PFSK-1 (cell line): ENCODE measurements around the gene ETV5.
A peak's percentile ranks its signal among the peaks of the same experiment; 100 is the strongest.

Experiments used
- FOXP2 ChIP-seq: optimal IDR thresholded peaks from 2 replicates; pipeline ENCODE3; 2011; ENCODE audit warnings: borderline replicate concordance, control low read depth, inconsistent platforms; ENCODE audit not compliant: insufficient read depth; ENCODE audit errors: extremely low read length, extremely low read depth
- POLR2AphosphoS5 ChIP-seq: IDR thresholded peaks from 2 replicates; pipeline ENCODE4 v1.6.1; 2012; ENCODE audit warnings: low read depth, mild to moderate bottlenecking, control low read depth, low read length, moderate library complexity
- REST ChIP-seq, 2 experiments: IDR thresholded peaks; 2 replicates each; pipeline versions ENCODE4 v1.6.1 to v1.8.0; 2011 to 2012; ENCODE audit warnings: low read depth in 2 of 2, low read length in 2 of 2, control low read depth in 1 of 2, inconsistent platforms in 1 of 2, mild to moderate bottlenecking in 1 of 2, moderate library complexity in 1 of 2; ENCODE audit not compliant: insufficient read depth in 1 of 2
- SIN3A ChIP-seq: IDR thresholded peaks from 2 replicates; pipeline ENCODE4 v1.6.1; 2012; ENCODE audit warnings: mild to moderate bottlenecking, low read length, moderate library complexity, borderline replicate concordance; ENCODE audit not compliant: insufficient read depth
- TAF1 ChIP-seq: IDR thresholded peaks from 2 replicates; pipeline ENCODE4 v1.6.1; 2012; ENCODE audit warnings: low read length, control low read depth, borderline replicate concordance; ENCODE audit not compliant: insufficient read depth

ETV5 gene

GRCh38 chr3:186049001-186049400 is 59.9 kb downstream of the ETV5 start:
- TF ChIP-seq POLR2AphosphoS5 (peak; percentile 4; the same call in 1 of the 2 replicates), SIN3A (no peak), FOXP2 (no peak), TAF1 (no peak)

GRCh38 chr3:186048119-186048518 is 60.8 kb downstream of the ETV5 start:
- TF ChIP-seq FOXP2: no peak
- no peak for TF ChIP-seq REST (IDR thresholded peaks at IDR 0.05; ENCODE audit: insufficient read depth in 1 of 2, low read depth in 2 of 2, low read length in 2 of 2)
- peak; percentile 68 for TF ChIP-seq POLR2AphosphoS5

GRCh38 chr3:186046838-186047237 is 62.1 kb downstream of the ETV5 start:
- TF ChIP-seq TAF1 (no peak), POLR2AphosphoS5 (peak; percentile 63; the same call in 1 of the 2 replicates)

- TF ChIP-seq POLR2AphosphoS5 (peak; percentile 83), SIN3A (no peak)
These were observed 63.9 kb downstream of the ETV5 start for GRCh38 chr3:186044968-186045367.

GRCh38 chr3:186044427-186044826 is 64.5 kb downstream of the ETV5 start:
- TF ChIP-seq REST (IDR thresholded peaks at IDR 0.05; ENCODE audit: insufficient read depth in 1 of 2, low read depth in 2 of 2, low read length in 2 of 2) (no peak), FOXP2 (no peak), TAF1 (no peak; the same call in 1 of the 2 replicates)

GRCh38 chr3:186042521-186043202 is 66.2 kb downstream of the ETV5 start:
- TF ChIP-seq SIN3A (no peak), POLR2AphosphoS5 (no peak), FOXP2 (no peak), TAF1 (no peak), REST (IDR thresholded peaks at IDR 0.05; ENCODE audit: insufficient read depth in 1 of 2, low read depth in 2 of 2, low read length in 2 of 2) (no peak)

GRCh38 chr3:186042036-186042435 is 66.9 kb downstream of the ETV5 start:
- no peak for TF ChIP-seq TAF1
- TF ChIP-seq POLR2AphosphoS5: no peak
- TF ChIP-seq FOXP2: no peak
- TF ChIP-seq SIN3A: no peak
- no peak for TF ChIP-seq REST (IDR thresholded peaks at IDR 0.05; ENCODE audit: insufficient read depth in 1 of 2, low read depth in 2 of 2, low read length in 2 of 2)
